Measurements from ENCODE around the gene MISP. TPM values are rescaled to one million over a fixed set of nuclear protein-coding genes. Genes with fewer than 3 reads are reported as not detected.

MISP gene
- total and polyA plus RNA-seq, 2 of the 4 experiments (the other 2 are of a cell fraction), result not detected

DNA sequence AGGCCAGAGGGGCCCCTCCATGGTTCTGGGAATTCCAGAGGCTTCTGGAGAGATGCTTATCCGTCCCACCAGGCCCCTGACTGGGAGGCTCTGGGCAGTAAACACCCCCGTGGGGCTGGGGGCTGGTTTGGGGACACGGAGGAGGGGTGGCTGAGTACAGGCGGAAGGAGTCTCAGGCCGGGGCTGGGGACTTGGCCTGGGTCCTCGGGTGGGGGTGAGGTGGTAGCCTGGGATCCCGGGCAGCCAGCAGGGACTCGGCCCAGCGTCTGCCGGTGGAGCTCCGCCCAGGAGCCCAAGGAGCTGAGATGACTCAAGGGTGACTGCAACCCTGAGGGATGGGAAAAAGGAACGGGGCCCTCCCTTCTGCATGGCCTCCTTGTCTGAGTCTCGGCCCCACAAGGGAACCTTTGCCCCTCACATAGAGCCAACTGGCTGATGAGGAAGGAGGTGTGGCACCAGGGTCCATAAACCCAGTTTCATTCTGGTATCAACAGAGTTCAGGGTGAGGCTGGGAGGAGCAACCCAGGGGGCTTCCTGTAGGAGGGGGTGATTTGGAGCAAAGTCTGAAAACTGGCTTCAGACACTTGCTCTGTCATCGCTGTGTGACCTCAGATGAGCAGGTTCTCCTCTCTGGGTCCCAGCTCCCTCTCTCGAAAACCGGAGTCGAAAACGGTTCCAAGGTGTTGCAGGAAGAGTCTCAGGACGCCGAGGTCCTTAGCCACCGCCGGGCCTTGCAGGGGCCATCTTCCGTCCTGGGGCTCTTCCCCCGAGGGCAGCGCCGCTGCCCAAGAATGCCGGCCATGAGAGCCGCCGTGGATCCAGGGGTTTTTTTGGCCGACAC is 809 bp downstream of the MISP start:
- 67% methylated on average over 8 of the region's 30 CpGs; no CpG with 5 or more reads in 1 of the 2 experiments for WGBS, 2 experiments (ENCODE audit: extremely low coverage in 2 of 2, insufficient read length in 1 of 2)
- H2AK5ac ChIP-seq (ENCODE audit: low read depth, low read length), result peak overlapping the region; percentile 91
- H4K91ac ChIP-seq (ENCODE audit: insufficient read depth, low read depth, low read length), result peak overlapping the region; percentile 65
- peaks cover 9% of the 10 kb centered on the region for H3K9me3 ChIP-seq (ENCODE audit: control insufficient read depth, insufficient read depth, low read length)
- peak overlapping the region; percentile 58; the same call in 1 of the 2 replicates for H2BK20ac ChIP-seq (ENCODE audit: low read depth, low read length)
- dilution Hi-C loops (cut with HindIII; ENCODE audit: low sequenced_read_pairs, unreplicated experiment) (no loop called here), intact Hi-C loops (cut with micrococcal nuclease) (no loop called here), in situ Hi-C loops (cut with MboI; ENCODE audit: low sequenced_read_pairs) (no loop called here)
- H4K5ac ChIP-seq (ENCODE audit: low read depth, low read length), result peak overlapping the region; percentile 41
- H3K4me2 ChIP-seq (ENCODE audit: low read depth, low read length), result 0 out of 2 replicates have a peak overlapping the region, but pooled peaks have one; percentile 9
- DNase-seq (peak; percentile 87), ATAC-seq (ENCODE audit: low read depth) (peak; percentile 92)
- peak overlapping the region; percentile 18 for H2AK9ac ChIP-seq (replicated peaks; ENCODE audit: low read depth, low read length, poor library complexity)
- peak overlapping the region; percentile 75 for H3K4ac ChIP-seq (ENCODE audit: low read depth, low read length)
- H3K14ac ChIP-seq (replicated peaks; ENCODE audit: low read depth, low read length), result peak overlapping the region; percentile 78
- H3K9me1 ChIP-seq (ENCODE audit: insufficient read depth, low read length), result peaks cover 7% of the 10 kb centered on the region; the same call in 1 of the 2 replicates
- H3K18ac ChIP-seq (ENCODE audit: low read depth, low read length), result peak overlapping the region; percentile 33
- H3K56ac ChIP-seq (ENCODE audit: extremely low read depth, insufficient read depth, low read length), result no peak overlapping the region
- no peaks in the 10 kb centered on the region for H3K36me3 ChIP-seq (ENCODE audit: control insufficient read depth, insufficient read depth, low read length)
- H3K27me3 ChIP-seq (ENCODE audit: control insufficient read depth, insufficient read depth, low read length), result no peaks in the 10 kb centered on the region
- CTCF ChIA-PET, result no interaction called here
- peak overlapping the region; percentile 94 for H2AFZ ChIP-seq (replicated peaks; ENCODE audit: low read length, poor library complexity)
- H4K20me1 ChIP-seq (ENCODE audit: insufficient read depth, low read length), result 0 out of 2 replicates have a peak, but pooled peaks cover 3% of the 10 kb centered on the region
- H2BK5ac ChIP-seq (ENCODE audit: low read depth, low read length, poor library complexity, severe bottlenecking), result peak overlapping the region; percentile 73
- H3K4me1 ChIP-seq (ENCODE audit: control insufficient read depth, insufficient read depth, low read length), result peaks cover 15% of the 10 kb centered on the region
- H3K9ac ChIP-seq (ENCODE audit: low read depth, low read length), result peak overlapping the region; percentile 35
- H3K4me3 ChIP-seq (ENCODE audit: insufficient read depth, low read depth, low read length), result no peak overlapping the region
- POLR2A ChIA-PET (ENCODE audit: unreplicated experiment), result no interaction called here
- H2BK15ac ChIP-seq (ENCODE audit: low read depth, low read length), result peak overlapping the region; percentile 67; the same call in 1 of the 3 replicates
- H3K27ac ChIP-seq (ENCODE audit: insufficient read depth, low read length), result peak overlapping the region; percentile 60
- H3K79me1 ChIP-seq (ENCODE audit: low read depth in 1 of 2, low read length in 2 of 2), result no peaks in the 10 kb centered on the region
- H2BK120ac ChIP-seq (ENCODE audit: low read depth, low read length), result peak overlapping the region; percentile 84
- H3K23ac ChIP-seq (ENCODE audit: low read depth, low read length), result no peak overlapping the region
- peak overlapping the region; percentile 2 to 81 for H4K8ac ChIP-seq (ENCODE audit: low read depth in 2 of 2, low read length in 2 of 2)
- no TSS peak for BruUV-seq (replicated peaks)
- TF ChIP-seq MAFK (IDR thresholded peaks at IDR 0.05; ENCODE audit: low read depth, low read length) (no peak), CTCF (conservative IDR thresholded peaks at IDR 0.05; ENCODE audit: low read depth, low read length) (no peak), CHD1 (IDR thresholded peaks at IDR 0.05; ENCODE audit: low read depth, low read length) (no peak), CEBPB (IDR thresholded peaks at IDR 0.05; ENCODE audit: low read depth, low read length) (0 out of 2 replicates have a peak, but pooled peaks have one; percentile 30), POLR2A (IDR thresholded peaks at IDR 0.05; ENCODE audit: low read depth, low read length) (peak; percentile 43; the same call in 1 of the 2 replicates), RFX5 (IDR thresholded peaks at IDR 0.05; ENCODE audit: low read depth, low read length) (no peak), FOS (IDR thresholded peaks at IDR 0.05; ENCODE audit: low read depth, low read length) (peak; percentile 63), SMC3 (IDR thresholded peaks at IDR 0.05; ENCODE audit: low read depth, low read length) (no peak), BHLHE40 (IDR thresholded peaks at IDR 0.05; ENCODE audit: low read depth, low read length) (no peak), NFE2L2 (IDR thresholded peaks at IDR 0.05; ENCODE audit: low read depth, low read length) (no peak), MXI1 (IDR thresholded peaks at IDR 0.05; ENCODE audit: borderline replicate concordance, low read depth, low read length) (no peak), RCOR1 (IDR thresholded peaks at IDR 0.05; ENCODE audit: insufficient replicate concordance, low read length) (peak; percentile 44)
- TF ChIP-seq, protein P1, sequence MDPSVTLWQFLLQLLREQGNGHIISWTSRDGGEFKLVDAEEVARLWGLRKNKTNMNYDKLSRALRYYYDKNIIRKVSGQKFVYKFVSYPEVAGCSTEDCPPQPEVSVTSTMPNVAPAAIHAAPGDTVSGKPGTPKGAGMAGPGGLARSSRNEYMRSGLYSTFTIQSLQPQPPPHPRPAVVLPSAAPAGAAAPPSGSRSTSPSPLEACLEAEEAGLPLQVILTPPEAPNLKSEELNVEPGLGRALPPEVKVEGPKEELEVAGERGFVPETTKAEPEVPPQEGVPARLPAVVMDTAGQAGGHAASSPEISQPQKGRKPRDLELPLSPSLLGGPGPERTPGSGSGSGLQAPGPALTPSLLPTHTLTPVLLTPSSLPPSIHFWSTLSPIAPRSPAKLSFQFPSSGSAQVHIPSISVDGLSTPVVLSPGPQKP (IDR thresholded peaks at IDR 0.05; ENCODE audit: borderline replicate concordance, low read depth, low read length), result no peak
- TF ChIP-seq, protein P2, sequence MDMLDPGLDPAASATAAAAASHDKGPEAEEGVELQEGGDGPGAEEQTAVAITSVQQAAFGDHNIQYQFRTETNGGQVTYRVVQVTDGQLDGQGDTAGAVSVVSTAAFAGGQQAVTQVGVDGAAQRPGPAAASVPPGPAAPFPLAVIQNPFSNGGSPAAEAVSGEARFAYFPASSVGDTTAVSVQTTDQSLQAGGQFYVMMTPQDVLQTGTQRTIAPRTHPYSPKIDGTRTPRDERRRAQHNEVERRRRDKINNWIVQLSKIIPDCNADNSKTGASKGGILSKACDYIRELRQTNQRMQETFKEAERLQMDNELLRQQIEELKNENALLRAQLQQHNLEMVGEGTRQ (IDR thresholded peaks at IDR 0.05; ENCODE audit: low read depth, low read length), result no peak
